ENCODE data around the gene FAIM. TPM values are rescaled to one million over a fixed set of nuclear protein-coding genes. Genes with fewer than 3 reads are reported as not detected.
"Not testable (repeated sequence)": the region's sequence is repeated elsewhere in the genome, so short reads cannot be mapped to it uniquely, and the experiment has no call there.

The FAIM gene
- total and polyA plus RNA-seq, 4 donors: 14.9 to 28.6 (median 19.4) TPM

DNA sequence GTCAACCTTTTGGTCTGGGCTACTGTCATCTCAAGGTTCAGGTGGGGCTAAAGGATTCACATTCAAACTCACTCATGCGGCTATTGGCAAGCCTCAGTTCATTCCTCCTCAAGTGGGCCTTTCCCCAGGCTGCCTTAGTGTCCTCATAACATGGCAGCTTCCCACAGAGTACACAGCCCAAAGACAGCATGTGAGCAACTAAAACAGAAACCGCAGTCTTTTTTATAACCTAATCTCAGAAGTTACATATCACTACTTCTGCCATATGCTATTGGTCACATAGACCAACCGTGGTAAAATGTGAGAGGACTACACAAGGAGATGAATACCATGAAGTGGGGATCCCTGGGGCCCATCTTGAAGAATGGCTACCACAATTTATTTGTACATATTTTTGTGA is 10.0 kb upstream of the FAIM start:
- Histone ChIP-seq H3K27me3 (ENCODE audit: control insufficient read depth in 3 of 3, insufficient read depth in 3 of 3, low read length in 2 of 3) (no peaks in the 10 kb centered on the region), H3K27ac (ENCODE audit: low read depth in 1 of 2, low read length in 1 of 2) (no peak overlapping the region), H3K36me3 (ENCODE audit: control insufficient read depth in 4 of 4, insufficient read depth in 4 of 4, low read length in 4 of 4) (no peaks in the 10 kb centered on the region), H3K9me3 (ENCODE audit: control insufficient read depth in 4 of 4, insufficient read depth in 3 of 4, low read length in 3 of 4) (no peaks in the 10 kb centered on the region), H3K4me1 (ENCODE audit: control insufficient read depth in 5 of 5, insufficient read depth in 5 of 5, low read length in 5 of 5) (peaks cover 0 to 2% (median 0%) of the 10 kb centered on the region in 5 donors), H3K4me3 (no peak overlapping the region), H3K9ac (ENCODE audit: insufficient read depth in 1 of 2, low read length in 2 of 2) (no peak overlapping the region)
- DNase-seq (no peak), ATAC-seq (ENCODE audit: insufficient read depth, low FRiP score) (no peak)
- TF ChIP-seq, protein P1, sequence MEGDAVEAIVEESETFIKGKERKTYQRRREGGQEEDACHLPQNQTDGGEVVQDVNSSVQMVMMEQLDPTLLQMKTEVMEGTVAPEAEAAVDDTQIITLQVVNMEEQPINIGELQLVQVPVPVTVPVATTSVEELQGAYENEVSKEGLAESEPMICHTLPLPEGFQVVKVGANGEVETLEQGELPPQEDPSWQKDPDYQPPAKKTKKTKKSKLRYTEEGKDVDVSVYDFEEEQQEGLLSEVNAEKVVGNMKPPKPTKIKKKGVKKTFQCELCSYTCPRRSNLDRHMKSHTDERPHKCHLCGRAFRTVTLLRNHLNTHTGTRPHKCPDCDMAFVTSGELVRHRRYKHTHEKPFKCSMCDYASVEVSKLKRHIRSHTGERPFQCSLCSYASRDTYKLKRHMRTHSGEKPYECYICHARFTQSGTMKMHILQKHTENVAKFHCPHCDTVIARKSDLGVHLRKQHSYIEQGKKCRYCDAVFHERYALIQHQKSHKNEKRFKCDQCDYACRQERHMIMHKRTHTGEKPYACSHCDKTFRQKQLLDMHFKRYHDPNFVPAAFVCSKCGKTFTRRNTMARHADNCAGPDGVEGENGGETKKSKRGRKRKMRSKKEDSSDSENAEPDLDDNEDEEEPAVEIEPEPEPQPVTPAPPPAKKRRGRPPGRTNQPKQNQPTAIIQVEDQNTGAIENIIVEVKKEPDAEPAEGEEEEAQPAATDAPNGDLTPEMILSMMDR (IDR thresholded peaks at IDR 0.05; ENCODE audit: control extremely low read depth, extremely low read depth): no peak
- 96 to 99% methylated on average over 3 of the region's 3 CpGs for WGBS, 2 donors

DNA sequence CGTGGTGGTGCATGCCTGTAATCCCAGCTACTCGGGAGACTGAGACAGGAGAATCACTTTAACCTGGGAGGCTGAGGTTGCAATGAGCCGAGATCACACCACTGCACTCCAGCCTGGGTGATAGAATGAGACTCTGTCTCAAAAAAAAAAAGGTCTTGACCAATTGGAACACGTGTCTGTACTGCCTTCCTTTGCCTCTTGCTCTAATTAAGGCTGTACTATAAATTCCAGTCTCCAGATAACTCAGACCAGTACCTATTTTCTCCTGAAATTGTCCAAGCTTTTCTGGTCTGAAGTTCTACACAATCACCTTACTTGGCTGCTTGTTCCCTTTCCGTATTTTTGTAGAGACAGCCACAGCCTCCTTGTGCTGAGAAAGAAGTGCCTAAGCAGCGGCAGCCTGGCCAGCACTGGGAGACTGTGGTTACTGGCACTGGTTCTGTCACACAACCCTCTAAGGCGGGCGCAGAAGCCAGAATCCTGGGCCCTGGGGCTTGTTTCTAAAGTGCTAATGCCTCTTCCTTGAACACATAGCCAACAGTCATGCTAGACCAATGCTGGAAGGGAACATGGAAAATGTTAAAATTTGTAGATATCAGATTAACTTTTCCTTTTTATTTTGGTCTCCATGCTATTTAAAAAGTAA is 8.3 kb upstream of the FAIM start:
- no peak for ATAC-seq (ENCODE audit: insufficient read depth, low FRiP score)
- 71 to 89% methylated on average over 8 of the region's 8 CpGs for WGBS, 2 donors
- Histone ChIP-seq H3K4me1 (ENCODE audit: control insufficient read depth in 5 of 5, insufficient read depth in 5 of 5, low read length in 5 of 5) (no peaks in the 10 kb centered on the region), H3K9me3 (ENCODE audit: control insufficient read depth in 4 of 4, insufficient read depth in 3 of 4, low read length in 3 of 4) (no peaks in the 10 kb centered on the region), H3K4me3 (no peak overlapping the region), H3K36me3 (ENCODE audit: control insufficient read depth in 4 of 4, insufficient read depth in 4 of 4, low read length in 4 of 4) (no peaks in the 10 kb centered on the region), H3K27me3 (ENCODE audit: control insufficient read depth in 3 of 3, insufficient read depth in 3 of 3, low read length in 2 of 3) (no peaks in the 10 kb centered on the region), H3K9ac (ENCODE audit: insufficient read depth in 1 of 2, low read length in 2 of 2) (no peak overlapping the region), H3K27ac (ENCODE audit: low read depth in 1 of 2, low read length in 1 of 2) (no peak overlapping the region)
- TF ChIP-seq, protein P1 (IDR thresholded peaks at IDR 0.05; ENCODE audit: control extremely low read depth, extremely low read depth): no peak
- no peak for DNase-seq

DNA sequence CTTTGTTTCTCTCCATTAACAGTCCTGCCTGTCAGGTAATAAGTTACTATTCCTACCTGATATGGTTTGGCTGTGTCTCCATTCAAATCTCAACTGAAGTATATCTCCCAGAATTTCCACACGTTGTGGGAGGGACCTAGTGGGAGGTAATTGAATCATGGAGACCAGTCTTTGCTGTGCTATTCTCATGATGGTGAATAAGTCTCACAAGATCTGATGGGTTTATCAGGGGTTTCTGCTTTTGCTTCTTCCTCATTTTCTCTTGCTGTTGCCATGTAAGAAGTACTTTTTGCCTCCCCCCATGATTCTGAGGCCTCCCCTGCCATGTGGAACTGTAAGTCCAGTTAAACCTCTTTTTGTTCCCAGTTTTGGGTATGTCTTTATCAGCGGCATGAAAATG is 6.9 kb upstream of the FAIM start:
- 78 to 85% methylated on average over 2 of the region's 2 CpGs for WGBS, 2 donors
- not testable (repeated sequence) for H3K4me3 ChIP-seq; DNase-seq; H3K36me3 ChIP-seq (ENCODE audit: control insufficient read depth in 4 of 4, insufficient read depth in 4 of 4, low read length in 4 of 4); H3K9ac ChIP-seq (ENCODE audit: insufficient read depth in 1 of 2, low read length in 2 of 2); H3K27me3 ChIP-seq (ENCODE audit: control insufficient read depth in 3 of 3, insufficient read depth in 3 of 3, low read length in 2 of 3); H3K4me1 ChIP-seq (ENCODE audit: control insufficient read depth in 5 of 5, insufficient read depth in 5 of 5, low read length in 5 of 5); H3K9me3 ChIP-seq (ENCODE audit: control insufficient read depth in 4 of 4, insufficient read depth in 3 of 4, low read length in 3 of 4); ATAC-seq (ENCODE audit: insufficient read depth, low FRiP score); H3K27ac ChIP-seq (ENCODE audit: low read depth in 1 of 2, low read length in 1 of 2)

GRCh38 chr3:138604106-138604595 is 4.4 kb upstream of the FAIM start:
- not testable (repeated sequence) for H3K27me3 ChIP-seq (ENCODE audit: control insufficient read depth in 3 of 3, insufficient read depth in 3 of 3, low read length in 2 of 3); H3K4me1 ChIP-seq (ENCODE audit: control insufficient read depth in 5 of 5, insufficient read depth in 5 of 5, low read length in 5 of 5); H3K27ac ChIP-seq (ENCODE audit: low read depth in 1 of 2, low read length in 1 of 2); ATAC-seq (ENCODE audit: insufficient read depth, low FRiP score); H3K9me3 ChIP-seq (ENCODE audit: control insufficient read depth in 4 of 4, insufficient read depth in 3 of 4, low read length in 3 of 4); H3K36me3 ChIP-seq (ENCODE audit: control insufficient read depth in 4 of 4, insufficient read depth in 4 of 4, low read length in 4 of 4); H3K4me3 ChIP-seq; H3K9ac ChIP-seq (ENCODE audit: insufficient read depth in 1 of 2, low read length in 2 of 2); DNase-seq
- WGBS, 2 donors: 95% methylated on average over 5 of the region's 5 CpGs
